ENCODE results near the gene HIVEP3.

HIVEP3 gene

DNA sequence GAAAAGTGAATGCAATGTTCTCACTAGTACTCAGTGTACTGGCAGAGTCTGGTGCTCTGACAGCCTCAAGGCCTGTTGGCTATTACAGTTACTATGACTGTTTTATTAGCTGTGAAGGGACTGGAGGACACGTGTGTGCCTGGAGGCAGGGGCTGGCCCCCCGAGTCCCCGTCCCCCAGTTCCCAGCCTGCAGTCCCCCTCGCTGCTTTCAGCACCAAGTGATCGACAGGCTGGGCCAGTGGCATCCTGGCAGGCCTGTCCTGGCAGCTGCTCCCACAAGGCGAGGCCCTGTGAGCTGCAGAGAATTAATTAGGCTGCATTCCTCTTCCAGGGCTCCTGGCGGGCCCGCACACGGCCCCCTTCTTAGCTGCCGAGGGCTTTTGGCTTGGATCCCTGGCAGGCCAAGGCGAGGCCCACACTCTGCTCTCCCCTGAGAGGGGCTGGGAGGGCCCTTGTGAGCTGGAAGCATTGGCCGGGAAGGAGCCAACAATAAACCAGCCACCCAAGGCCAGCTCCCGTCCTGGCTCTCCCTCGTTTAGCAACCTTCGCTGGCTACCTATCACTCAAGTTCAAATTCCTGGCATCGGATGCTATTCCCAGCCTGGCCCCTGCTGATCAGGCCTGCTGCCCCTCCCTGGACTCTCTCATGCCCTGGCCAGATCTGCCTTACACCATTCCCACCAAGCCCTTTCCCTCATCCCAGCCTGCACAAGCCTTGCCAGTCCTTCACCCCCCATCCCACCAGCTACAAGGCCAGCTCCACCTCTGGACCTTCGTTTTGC lies 444.0 kb downstream of the HIVEP3 start:
- no peak for DNase-seq

DNA sequence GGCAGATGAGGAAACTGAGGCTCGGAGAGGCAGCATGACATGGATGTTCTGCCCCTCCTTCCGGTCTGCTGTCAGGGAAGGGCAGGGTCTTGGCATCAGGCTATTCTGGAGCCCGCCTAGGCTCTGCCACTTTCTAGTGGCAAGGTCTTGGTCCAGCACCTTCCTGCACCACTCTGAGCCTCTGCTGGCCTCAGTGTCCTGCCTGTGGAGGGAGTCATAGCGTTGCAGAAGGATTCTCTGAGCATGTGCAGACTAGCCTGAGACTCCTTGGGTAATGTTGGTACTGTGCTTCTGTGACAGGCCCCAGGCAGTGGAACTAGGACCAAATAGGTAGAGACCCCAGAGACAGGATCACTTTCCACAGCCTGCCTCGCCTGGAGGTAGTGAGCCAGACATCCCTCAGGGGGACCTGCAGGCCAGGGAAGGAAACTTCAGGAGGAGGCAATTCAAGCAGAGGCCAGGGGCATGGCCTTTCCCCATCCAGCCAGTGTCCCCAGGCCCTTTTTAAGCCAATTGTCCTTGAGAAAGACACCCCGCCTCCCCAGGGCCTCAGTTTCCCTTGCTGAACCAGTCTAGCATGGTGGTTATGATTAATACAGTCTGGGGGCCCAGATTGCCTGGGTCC lies 444.9 kb downstream of the HIVEP3 start:
- no peak for DNase-seq

DNA sequence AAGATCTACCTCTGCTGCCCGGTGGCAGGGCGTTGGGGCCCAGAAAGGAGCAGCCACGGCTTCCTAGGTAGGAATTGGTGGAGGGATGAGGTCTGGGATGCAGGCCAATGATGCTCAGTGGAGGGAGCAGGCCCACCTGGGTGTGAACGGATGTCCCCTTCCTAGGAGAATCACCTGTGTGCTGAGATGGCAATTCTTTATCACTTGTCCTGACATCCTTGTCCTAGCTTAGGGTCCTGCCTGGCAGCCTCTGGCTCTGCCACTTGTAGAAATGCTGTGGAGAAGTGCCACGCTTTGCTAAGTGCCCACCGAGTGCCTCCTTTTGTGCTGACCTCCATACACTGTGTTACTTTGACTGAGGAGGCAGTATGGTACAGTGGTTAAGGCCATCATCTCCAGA lies 447.1 kb downstream of the HIVEP3 start:
- no peak for DNase-seq

DNA sequence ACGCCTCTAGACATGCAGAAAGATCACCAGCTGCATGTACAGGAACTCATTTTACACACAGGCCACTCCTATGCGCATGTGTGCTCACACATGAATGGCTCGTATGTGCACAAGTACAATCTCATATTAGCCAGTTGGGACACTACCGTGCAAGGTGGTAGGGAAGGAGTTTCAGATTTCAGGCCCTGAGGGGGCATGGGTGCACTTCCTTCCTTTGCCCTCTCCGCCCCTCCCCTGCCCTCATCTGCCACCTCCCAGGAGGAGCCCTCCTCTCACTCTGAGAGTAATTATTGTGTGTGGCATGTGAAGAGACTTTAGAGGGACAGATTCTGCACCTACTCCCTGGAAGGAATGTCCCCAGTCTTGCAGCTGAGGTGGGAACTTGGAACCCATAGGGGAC lies 449.0 kb downstream of the HIVEP3 start:
- DNase-seq = no peak

DNA sequence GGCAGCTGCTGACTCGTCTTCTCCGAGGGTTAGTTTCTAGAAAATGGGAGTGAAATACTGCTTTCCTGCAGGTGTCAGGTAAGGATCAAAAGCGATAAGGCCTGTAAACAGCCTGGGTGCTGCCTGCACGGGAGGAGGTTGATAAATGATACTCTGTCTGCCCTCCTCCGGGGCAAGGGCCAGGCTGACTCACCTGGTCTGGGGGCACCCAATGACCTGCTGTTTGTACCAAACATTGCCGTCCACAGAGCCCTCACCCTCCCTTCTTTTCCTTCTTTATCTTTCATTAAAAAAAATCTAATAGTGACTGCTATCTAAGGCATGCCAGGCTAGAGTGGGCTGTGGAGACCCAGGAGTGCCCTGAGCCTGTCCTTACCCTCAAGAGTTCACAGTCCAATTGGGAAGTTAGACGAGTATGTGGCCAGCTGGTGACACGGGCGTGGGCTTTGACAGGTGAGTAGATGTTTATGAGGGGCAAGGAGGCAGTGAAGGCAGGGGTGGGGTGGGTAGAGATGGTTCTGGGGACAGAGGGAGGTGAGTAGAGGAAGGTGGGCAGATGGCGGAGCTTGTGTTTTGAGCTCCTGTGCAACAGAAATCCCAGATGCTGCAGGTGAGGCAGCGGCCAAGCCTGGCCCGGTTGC lies 450.5 kb downstream of the HIVEP3 start:
- DNase-seq = no peak

DNA sequence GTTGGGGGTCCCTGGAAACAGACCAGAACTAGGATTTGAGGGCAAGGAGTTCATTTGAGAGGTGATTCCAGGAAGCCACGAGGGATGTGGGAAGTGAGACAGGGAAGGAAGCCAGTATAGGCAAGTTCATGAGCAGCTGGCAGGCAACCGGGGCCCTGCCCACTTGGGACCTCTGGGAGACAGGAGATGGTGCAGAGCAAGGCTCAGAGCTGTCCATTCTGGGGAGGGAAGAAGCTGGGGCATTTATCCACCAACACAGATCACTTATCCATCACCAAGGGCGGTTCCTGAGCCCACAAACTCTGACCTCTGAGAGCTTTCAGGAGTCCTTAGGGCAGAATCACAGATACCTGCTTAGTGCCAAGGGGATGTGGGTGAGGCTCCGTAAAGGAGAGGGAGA lies 451.0 kb downstream of the HIVEP3 start:
- DNase-seq = no peak

DNA sequence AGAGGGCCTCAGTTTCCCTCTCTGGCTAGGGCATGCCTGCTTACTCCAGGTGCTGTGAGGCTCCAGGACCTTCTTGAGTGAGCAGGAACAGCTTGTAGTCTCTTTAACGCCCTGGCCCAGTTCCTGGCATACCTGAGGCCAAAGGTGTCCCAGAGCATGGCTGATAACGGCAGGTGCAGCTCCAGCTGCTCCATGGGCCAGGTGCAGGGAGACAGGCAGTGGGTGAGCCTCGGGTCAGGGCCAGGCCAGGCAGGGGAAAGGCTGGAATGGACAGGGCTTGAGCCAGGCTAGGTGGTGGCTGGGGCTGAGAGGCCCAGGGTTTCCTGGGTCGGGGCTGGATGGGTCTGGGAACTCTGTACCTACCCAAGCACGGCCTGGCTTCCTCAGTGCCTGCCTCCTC lies 452.6 kb downstream of the HIVEP3 start:
- no peak for DNase-seq

DNA sequence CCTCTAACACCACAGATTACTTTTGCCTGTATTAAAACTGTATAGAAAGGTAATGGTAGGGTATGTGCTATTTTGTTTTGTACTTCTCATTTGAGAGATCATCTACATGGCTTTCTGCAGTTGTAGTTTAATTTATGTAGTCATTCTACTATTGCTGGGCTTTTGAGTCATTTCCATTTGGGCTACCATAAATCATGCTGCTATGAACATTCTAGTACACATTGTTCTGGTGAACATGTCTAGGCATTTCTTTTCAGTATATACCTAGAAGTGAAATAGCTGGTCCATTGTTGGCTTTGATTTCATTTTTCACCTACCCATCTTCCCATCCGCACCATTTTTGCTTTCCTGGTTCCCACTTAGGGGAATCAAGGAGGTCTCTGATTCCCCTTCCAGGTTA lies 453.0 kb downstream of the HIVEP3 start:
- DNase-seq = no peak

DNA sequence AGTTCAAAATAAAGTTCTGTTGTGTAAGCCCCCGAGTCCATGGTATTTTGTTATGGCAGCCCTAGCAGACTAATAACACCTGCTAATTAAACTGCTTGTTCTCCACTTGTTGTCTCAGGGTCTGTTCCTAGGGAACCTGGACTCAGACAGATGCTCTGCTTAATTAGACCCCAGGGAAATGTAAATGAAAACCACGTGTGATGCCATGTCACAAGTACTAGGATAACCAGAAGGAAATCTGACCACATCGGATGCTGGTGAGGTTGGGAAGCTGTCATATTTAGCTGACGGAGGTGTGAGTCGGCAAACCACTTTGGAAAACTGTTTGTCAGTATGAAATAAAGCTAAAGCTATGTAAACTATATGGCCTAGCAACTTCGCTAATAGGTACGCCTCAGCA lies 453.8 kb downstream of the HIVEP3 start:
- DNase-seq = no peak

DNA sequence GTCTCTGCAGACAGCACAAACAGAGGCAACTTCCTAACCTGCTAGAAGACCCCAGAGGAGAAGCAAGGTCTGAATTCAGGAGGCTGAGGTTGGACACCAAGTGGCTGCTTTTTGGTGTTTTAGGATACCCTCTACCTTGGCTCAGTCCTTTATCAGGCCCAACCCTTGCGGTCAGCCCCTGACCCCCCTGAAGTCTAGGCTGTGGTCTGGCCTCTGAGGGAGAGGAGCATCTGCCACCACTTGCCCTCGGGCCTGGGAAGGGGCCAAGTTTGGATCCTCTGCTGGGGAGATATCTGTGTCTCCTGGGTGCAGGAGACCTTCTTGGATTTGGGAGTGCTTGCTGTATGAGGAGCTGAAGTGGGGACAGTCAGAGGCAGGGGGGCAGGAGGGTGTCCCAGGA lies 455.2 kb downstream of the HIVEP3 start:
- DNase-seq = no peak

DNA sequence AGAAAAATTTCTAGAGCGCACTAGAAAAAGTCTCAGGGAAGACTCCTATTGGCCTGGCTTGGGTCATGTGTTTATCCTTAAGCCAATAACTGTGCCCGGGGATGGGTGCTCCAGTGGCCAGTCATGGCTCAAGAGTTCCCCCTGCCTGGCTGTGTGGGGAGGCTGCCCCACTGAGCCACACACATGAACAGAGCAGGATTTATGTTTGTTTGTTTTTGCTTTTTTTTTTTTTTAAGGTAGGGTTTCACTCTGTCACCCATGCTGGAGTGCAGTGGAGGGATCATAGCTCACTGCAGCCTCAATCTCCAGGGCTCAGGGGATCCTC lies 456.1 kb downstream of the HIVEP3 start:
- DNase-seq = no peak

DNA sequence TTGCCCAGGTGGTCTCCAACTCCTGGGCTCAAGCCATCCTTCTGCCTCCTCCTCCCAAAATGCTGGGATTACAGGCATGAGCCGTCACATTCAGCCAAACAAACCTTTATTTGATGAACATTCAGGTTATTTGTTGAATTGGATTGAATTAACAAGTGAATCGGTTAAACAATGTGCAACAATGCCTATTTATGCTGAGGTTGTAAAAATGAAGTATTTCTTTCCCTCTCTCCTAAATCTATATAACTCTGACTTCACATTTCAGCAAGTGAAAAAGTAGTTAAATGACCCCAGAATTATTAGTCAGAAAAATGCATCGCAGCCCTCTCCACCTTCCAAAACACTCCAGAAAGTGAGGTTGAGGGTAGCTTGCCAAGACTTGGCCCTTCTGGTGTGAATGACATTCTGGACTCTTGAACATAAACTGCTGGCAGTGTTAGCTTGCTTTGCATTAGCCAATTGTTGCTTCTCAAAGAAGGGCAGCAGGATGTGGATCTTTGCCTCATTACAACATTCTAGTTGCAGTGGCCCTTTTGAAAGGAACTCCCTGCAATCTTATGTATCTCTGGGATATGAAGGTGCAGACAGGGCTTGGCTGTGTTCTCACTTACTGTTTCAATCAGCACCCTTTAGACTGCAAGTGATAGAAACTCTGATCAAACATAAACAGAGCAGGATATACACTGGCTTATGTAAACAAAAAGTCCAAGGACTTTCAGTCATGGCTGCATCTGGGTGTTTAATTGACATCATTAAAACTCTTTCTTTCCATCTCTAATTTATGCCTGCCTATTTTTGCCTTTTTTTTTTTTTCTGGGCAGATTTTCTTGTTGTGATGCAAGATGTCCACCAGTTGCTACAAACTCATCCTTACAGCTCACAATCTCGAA lies 456.7 kb downstream of the HIVEP3 start:
- no peak for DNase-seq

DNA sequence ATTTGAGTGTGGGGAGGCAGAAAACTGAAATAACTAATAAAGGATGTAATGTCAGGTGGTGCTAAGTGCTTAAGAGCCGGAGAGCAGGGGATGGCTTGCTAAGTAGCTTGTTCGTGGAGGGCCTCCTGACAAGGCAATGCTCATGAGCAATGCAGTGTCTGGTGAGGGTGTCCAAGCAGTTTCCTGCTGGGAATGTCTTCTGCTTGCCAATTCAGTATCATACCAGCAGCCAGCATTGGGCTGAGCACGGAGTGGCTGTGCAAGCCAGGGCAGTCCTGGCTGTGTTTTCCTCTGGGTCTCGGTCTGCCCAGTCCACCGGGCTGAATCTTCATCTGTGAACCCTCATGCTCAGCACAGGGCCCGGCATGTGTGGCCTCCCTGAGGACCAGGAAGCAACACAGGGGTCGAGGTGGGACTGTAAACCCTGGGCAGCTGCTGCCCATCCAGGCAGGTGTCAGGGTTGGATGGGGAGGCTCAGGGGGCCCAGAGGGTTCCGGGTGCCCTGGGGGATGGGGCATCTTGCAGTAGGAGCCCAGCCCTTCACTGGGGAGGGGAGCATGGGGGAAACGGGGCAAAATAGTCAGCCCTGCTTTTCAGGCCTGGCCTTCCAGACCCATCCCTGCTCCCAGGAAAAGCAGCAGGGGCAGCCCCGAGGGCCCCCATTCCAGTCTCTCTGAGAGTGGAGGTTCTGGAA lies 461.7 kb downstream of the HIVEP3 start:
- no peak for DNase-seq
